G401 (cell line): ENCODE measurements around the gene HDAC9. TPM values are rescaled to one million over a fixed set of nuclear protein-coding genes. Genes with fewer than 3 reads are reported as not detected.

Source experiments
- DNase-seq: peaks from one replicate; pipeline ENCODE4 v3.0.0-alpha.2; 2015; ENCODE audit warnings: low spot score
- in situ Hi-C: cut with HindIII; loops from 2 replicates; pipeline ENCODE4 v1.10.0; 2016; ENCODE audit warnings: low sequenced_read_pairs, mixed read lengths
- total RNA-seq: library from RNA; depleted of rRNA; stranded (reverse); fragments of >200 nt; shearing (Covaris generic); gene quantifications from 2 replicates; pipeline ENCODE4 v1.2.3, GENCODE V29; 2014

Gene HDAC9
- total RNA-seq, 1 experiment from 2014 or later: 5.6 TPM

DNA sequence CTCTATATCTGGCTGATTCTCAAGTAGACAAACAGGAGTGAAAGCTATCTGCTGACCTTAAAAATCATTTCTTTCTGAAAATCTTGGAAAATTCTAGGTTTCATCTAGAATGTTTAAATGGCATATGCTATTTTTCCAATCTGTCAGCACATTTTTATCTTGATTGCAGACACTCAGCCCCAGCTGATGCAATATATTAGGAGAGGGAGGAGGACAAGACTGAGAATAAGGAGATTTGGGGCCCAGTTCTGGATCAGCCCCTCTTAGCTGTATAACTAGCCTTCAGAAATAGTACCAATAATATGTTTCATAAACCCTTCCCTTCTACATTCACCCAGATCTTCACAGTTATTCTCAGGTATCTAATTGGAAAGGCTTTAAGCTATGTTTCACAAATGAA lies 131.2 kb downstream of the HDAC9 start:
- in situ Hi-C loops: no loop called here
- DNase-seq: no peak

DNA sequence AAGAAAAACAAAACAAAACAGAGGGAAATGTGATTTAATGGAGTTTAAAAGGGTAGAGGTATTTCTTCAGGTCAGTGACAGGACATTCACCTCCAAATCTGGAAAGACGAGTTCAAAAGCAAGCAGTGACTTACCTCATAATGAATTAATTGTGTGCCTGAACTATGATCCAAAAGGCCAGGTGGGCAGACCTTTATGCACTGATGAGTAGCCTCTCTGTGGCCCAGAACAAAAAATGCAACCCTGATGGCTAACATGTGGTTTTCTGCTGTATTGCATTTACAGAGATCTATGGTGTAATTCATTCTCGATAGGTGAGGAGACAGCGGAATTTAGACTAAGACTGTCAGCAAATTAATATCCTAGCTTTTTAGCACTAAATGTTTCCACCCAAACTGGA lies 142.0 kb downstream of the HDAC9 start:
- in situ Hi-C loops: no loop called here
- DNase-seq: peak; percentile 35

DNA sequence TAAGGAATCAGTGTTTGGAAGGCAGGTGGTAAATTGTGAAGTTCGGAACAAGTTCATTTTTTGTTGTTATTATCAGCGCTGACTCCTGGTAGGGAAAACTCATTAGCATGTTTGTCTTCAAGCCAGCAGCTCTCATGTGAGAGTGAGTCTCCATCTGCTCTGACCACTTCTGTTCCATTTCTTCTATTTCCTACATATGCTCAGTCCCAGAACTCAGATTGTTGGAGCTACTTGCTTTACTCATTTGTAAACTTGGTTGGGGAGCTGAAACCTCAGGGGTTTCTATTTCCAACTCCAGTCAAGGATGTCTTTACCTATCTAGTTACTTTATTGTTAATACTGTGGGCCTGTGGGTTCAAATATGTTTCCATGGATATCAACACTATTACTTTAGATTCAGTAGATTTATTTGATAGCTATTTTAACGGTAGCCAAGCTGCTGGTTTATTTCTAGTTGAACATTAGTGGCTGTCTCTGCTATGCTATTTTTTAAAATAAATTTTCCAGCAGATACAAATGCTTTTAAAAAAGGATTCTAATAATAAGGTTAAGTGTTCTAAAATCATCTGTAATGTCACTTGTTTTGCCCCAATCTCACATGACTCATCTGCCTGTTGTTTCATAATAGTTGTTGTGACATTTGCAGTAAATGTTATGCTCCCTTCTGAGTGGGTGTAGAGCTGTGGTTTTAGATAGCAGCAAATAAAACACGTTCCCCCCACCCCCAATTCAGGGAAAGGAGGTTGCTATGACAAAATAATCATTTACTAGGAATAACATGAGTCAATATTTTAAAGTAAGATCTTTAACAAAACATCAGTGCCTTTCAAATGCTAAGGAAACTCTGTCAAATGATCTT lies 143.3 kb downstream of the HDAC9 start:
- DNase-seq: peak; percentile 93
- in situ Hi-C loops: no loop called here

DNA sequence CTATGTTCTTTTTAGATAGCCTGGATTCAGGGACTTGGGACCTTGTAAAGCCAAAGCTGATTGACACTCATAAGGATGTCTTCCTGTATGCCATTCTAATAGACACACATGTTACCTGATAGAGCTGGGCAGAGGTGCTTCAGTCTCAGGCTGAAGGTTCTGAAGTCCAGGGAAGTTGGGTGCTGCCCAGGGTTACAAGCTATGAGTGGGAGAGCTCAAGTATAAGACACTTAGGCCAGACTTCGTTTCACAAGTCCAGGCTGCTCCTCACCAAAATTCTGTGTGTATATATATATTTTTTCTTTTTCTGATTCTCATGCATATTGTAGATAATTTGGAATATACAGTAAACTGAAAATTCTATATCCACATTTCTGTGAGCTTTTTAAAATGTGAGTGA lies 144.2 kb downstream of the HDAC9 start:
- DNase-seq: no peak
- in situ Hi-C loops: no loop called here

DNA sequence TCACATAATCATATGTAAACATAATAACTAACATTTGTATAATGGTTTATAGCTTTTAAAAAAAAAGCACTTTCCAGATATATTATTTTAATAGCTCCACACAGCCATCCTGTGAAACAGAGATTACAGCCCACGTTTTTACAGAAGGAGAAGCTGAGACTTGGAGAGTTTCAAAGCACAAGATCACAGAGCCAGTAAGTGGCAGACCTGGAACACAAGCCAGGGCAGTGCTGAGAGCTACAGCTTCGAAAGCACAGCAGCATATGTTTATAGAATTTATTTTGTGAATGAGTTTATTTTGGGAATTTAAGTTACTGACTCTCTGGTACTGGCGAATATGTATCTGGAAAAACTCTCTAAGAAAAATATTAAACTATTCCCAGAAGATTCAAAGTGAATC lies 149.4 kb downstream of the HDAC9 start:
- no peak for DNase-seq
- in situ Hi-C loops: no loop called here

DNA sequence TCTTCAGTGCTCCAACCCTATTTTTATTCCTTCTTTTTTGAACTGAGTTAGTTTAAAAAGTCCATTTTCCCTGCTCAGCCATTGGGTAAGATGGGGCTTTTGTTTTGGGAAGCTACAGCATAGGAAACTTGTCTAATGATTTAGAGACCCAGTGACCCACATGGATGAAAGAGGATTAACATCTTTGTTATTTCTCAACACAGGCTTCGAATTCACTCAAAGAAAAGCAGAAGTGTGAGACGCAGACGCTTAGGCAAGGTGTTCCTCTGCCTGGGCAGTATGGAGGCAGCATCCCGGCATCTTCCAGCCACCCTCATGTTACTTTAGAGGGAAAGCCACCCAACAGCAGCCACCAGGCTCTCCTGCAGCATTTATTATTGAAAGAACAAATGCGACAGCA lies 152.0 kb downstream of the HDAC9 start:
- DNase-seq: no peak
- in situ Hi-C loops: no loop called here

DNA sequence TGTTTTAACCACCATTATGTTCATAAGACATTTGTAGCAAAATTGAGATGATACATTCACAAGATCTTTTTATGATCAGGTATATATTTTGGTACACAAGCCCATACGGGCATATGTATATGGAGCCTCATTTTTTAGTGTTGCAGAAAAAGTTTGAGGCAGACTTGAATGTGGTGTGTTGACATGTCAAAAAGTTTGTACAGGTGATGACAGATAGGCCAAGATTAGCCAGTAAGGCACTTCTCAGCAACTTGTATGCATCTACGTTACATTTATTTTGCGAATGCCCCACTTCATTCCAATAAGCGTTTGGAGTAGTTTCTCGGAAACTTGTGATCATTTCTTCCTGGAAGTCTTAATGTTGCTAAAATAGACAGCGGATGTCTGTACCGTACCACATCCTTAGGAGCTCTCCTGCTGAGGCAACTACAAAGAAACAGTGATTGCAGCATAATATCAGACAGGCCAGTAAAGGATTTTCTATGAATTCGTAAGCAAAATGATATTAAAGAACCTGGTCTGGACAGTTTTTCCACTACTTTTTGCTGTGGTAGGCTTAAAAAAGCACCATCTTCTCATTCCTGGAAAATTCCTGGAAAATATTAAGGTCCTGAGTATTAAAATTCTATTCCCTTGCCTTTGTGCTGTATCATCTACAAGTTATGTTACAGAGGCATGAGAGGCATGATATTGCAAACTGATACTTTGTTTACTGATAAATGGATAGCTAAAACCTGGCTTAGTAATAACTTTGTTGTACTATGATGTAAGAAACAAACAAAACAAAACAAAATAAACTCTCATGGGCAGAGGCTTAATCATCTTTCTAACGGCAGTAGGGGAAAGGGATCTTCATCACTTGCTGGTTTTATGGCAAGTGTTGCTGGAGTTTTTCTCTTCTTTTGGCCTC lies 153.6 kb downstream of the HDAC9 start:
- DNase-seq: no peak
- in situ Hi-C loops: no loop called here

DNA sequence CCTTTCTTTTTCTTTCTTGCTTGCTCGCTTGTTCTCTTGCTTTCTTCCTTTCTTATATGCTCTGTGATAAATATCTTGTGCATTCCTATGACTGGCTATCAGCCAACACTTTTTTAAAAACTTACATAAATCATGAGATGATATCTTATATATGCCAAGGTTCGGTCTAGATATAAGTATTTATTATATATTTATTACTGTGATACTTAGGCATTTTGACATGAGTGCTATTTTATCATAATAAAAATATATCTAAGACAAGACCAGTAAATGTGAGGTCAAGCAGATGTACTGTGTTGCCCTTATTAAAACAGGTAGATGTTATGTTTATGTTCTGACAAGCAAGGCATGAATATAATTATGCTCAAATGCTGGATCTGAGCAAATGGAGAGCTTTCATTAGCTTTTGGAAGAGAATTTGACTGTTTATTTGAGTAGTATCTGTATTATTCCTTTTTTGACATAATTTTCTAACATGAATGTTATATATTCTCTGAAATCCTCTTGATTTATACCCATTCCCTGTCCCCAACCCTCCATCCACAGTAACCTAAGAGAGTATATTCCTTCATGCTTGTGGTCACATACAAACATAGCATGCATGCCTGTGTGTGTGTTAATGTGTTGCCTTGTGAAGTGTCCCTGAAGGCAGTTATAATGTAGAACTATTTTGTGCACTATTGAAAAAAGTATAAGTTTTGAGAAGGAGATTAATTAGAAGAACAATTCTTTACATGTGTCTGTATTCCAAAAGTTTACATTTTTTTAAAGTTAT lies 158.0 kb downstream of the HDAC9 start:
- no peak for DNase-seq
- in situ Hi-C loops: no loop called here

DNA sequence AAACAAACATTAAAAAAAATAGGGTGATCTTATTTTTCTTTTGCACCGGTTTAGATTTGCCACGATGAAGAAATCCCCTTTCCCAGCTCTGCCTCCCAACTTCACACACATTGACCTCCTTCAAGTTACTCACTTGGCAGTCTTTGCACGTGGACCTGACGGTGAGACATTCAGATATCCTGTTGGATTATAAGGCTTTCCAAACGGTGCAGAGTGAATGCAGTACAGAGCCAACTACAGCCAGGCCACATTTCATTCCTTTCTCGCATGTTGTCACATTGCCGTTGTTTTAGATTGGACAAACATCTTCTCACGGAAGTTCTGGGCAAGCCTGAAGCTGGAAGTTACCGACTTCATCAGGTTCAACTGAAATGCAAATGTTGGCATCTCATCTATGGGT lies 159.2 kb downstream of the HDAC9 start:
- in situ Hi-C loops: no loop called here
- no peak for DNase-seq

DNA sequence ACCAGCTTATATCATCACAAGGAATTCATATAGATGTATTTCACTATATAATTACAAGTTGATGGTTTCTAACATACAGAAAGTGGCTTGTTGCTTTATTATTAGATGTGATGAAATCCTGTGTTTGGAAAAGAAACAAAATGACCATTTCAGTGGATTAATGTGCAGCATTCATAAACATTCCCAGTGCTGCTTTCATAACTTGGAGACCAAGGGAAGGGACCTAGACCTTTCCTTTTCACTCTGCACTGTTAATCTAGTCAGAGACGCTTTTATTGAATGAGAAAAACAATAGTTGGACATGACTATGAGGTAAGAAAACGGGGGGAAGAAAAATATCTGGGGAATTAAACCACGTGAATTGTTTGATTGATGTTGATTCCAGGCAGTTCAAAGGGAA lies 160.0 kb downstream of the HDAC9 start:
- in situ Hi-C loops: no loop called here
- DNase-seq: no peak

DNA sequence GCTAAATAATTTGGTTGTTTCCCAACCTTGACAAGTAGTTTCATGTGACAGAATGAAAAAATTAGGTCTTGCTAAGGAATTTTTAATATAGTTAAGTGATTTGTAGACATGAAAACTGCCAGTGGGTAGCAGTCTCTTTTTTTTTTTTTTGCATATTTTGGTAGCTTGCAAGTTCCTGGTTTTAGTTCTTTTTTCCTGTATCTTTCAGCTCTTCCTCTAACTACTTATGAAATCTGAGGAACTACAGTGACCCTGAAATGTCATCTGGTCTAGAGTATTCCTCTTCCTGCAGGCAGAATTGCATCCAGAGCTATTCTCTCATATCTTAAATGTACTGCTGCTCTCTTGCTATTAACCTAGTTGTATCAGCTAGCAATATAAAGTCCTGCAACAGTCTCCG lies 160.4 kb downstream of the HDAC9 start:
- no peak for DNase-seq
- in situ Hi-C loops: no loop called here

DNA sequence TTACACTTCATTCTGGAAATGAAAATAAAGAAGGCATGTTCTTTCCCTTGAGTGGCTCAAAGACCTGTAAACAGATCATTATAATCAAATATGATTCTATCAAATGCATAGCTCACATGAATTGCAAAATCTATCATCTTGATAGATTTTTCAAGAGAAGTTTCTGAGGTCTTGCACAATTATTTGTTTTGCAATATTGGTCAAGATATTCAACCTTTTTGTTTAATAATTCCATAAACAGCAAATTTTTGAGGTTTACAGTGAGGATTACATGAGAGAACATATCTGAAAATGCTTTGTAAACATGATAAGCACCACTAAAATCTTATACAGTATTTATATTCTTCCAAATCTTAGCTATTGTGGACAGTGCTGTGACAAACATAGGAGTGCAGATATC lies 160.8 kb downstream of the HDAC9 start:
- in situ Hi-C loops: no loop called here

DNA sequence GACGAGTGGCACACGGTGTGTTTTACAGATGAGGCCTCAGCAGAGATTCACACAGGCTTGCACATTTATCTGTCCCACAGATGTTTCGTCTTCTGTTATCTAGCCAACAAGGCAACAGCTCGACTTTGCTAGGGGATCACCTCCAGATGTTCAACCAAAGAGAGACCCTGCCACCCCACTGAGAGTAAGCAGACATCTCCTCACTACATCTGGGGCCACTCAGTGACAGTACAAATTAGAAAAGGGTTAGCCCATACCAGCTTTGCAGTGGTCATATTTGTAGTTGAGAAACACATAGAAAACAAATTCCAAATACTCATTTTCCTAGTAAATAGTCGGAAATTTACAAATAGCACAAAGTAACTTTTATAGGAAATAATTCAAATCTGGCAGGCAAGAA lies 164.2 kb downstream of the HDAC9 start:
- DNase-seq: no peak
- in situ Hi-C loops: no loop called here

More for the DNA sequence above, 160.8 kb downstream of the HDAC9 start:
- no peak for DNase-seq

DNA sequence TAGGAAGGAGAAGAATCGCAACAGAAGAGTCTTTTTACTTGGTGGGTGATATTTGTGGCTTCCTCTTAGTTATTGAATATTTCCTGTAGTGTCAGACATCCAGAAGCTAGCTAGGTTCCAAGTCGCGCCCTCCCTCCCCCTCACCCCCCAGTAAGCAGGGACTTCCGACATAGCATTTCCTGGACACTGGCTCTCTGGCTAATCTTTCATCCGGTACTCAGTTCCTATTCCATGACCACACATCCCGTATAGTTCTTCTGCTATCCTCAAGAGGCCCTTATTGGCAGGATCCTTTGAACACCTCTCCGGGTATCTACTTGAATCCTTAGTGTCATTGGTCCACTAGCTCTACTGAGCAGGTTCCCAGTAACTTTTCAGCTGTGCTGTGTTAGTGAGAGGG lies 167.8 kb downstream of the HDAC9 start:
- DNase-seq: no peak
- in situ Hi-C loops: no loop called here

DNA sequence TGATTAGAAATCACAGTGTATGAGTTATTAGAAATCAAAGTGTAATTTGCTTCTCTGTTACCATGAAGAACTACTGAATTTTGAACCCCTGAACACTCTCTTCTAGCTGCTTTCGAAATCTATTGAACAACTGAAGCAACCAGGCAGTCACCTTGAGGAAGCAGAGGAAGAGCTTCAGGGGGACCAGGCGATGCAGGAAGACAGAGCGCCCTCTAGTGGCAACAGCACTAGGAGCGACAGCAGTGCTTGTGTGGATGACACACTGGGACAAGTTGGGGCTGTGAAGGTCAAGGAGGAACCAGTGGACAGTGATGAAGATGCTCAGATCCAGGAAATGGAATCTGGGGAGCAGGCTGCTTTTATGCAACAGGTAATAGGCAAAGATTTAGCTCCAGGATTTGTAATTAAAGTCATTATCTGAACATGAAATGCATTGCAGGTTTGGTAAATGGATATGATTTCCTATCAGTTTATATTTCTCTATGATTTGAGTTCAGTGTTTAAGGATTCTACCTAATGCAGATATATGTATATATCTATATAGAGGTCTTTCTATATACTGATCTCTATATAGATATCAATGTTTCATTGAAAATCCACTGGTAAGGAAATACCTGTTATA lies 170.7 kb downstream of the HDAC9 start:
- DNase-seq: peak; percentile 84
- in situ Hi-C loops: no loop called here

DNA sequence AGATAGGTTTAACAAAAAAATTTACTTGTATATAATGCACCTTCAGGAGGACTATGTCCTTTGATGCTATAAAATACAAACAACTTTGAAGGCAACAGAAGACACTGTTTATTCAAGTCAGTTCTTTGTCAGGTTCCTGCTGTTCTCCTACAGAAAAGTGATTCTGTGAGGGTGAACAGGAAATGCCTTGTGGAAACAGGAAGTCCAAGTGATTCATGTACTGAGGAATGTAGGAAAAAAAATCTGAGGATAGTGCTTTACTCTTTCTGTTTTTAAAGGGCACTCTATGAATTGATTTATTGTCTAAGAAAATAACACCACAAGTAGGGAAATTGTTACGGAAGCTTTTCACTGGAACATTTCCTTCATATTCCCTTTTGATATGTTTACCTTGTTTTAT lies 171.9 kb downstream of the HDAC9 start:
- no peak for DNase-seq
- in situ Hi-C loops: no loop called here

DNA sequence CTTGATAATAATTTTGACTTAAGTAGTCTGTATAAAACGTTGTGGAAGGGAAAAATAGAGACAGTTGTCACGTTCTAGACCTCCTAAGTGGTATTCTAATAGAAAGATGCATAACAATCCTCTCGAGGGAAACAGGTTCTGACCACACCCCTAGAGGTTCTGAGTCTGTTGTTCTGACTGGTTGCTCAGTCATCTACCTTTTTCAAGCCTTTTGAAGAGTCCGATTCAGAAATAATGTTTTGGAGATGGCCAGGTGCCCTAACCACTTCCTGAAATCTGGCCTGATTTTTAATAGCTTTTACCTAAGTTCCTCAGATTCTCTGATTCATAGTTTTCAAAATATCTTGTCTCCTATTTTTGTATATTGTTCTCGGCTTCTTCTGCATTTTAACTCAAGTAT lies 175.6 kb downstream of the HDAC9 start:
- in situ Hi-C loops: no loop called here
- DNase-seq: no peak

DNA sequence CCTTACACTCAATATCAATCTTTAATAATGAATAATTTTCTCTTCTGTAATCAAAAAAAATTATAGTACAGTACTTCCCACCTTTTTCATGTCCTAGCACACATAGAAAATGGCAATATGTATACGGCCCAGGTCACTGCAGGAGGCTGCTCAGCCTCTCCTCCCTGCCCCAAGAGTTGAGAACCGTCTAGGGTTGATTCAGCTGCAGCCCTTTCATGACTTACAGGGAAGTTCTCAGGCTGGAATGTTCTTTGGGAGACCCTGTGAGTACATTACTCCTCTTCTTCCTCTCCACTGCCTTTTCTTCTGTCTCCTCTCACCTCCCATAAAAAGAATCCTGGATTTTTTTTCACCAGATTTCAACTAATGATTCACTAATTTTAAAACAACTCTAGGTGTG lies 180.0 kb downstream of the HDAC9 start:
- in situ Hi-C loops: no loop called here
- DNase-seq: no peak

DNA sequence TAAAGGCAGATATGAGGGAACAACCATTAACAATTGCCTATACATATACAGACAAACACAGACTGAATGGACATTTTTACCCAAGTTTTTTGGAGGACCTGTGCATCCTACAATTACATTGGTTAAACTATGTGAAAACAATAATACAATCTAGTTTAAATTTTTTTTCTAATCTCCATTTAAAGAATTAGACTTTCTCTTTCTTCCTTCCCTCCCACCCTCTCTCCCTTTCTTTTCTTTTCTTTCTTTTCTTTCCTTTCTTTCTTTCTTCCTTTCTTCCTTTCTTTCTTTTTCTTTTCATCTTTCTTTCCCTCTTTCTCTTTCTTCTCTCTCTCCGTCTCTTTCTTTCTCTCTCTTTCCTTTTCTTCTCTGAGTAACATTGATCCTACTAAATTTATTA lies 183.7 kb downstream of the HDAC9 start:
- in situ Hi-C loops: no loop called here
- DNase-seq: no peak
